COLO829 (cell line): ENCODE measurements around the gene ACACA.
A peak's percentile ranks its signal among the peaks of the same experiment; 100 is the strongest.
"Not testable (repeated sequence)": the region's sequence is repeated elsewhere in the genome, so short reads cannot be mapped to it uniquely, and the experiment has no call there.

Experiments
- DNase-seq: peaks from one replicate; pipeline ENCODE4 v3.0.0; 2012; ENCODE audit warnings: low spot score

ACACA gene

GRCh38 chr17:37406635-37407461 is at the start of gene ACACA, which contains the start of gene TADA2A:
TSS of gene ACACA (minus strand) at chr17:37406836. CDS start at chr17:37406299, 537 bp downstream.
TSS of gene TADA2A (plus strand) at chr17:37406886. CDS start at chr17:37411366, 4,480 bp downstream.
- DNase-seq, result peak; percentile 79

DNA sequence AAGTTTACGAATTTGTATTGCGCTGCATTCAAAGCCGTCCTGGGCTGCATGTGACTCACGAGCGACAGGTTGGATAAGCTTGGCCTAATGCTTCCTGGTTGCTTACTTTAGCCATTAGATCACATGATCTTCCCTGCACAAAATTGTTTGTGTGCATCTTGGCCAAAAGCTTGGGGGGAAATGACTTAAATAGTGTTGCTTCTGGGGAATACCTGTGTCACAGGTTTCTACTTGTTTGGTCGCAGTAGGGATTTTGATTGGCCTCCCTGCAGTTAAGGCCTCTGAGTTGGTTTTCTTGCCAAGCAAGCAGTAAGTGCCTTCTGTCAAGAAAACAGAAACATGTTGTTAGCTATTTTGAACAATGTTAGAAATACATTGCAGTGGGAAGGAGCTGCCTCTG is 43.5 kb upstream of the ACACA start:
- no peak for DNase-seq

DNA sequence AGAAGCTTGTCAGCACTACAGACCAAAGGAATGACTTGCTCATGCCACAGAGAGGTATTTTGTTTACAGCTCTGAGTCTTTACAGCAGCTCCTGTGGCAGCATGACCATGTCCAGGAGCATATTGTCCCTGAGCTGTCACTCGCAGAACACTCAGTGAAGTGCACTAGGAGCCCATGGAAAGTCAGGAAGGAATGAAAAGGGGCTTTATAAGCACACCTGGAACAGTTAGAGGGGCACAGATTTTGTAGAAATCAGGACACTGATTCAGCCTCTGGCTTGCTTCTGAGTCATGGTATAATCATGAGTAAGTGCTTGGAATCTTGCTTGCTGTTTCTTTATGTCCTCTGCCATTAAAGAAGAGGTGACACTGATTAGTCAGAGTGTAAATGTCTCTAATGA is 41.0 kb upstream of the ACACA start:
- no peak for DNase-seq

- DNase-seq, result no peak
These were observed 39.4 kb upstream of the ACACA start for GRCh38 chr17:37446027-37446426.

- not testable (repeated sequence) for DNase-seq
These were observed 34.9 kb upstream of the ACACA start for GRCh38 chr17:37441369-37442014.

- DNase-seq, result peak; percentile 3
These were observed 33.8 kb upstream of the ACACA start for GRCh38 chr17:37440424-37440823.

DNA sequence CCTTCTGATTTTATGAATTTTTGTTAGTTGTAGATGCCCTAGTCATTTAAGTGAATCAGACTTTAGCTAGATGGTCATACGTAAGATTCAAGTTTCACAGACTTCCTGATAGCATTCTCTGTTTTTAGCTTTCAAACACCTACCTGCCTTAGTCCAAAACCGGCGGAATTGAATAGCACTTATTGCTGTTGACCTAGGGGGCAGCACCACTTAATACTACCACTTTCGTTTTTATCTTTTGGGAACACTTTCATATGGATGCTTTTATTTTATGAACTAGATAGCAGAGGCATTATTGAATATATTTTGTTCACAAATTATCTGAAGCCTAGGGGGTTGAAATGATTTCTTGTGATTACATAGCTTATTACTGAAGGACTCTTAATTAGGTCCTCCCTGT is 31.5 kb upstream of the ACACA start:
- DNase-seq, result no peak

DNA sequence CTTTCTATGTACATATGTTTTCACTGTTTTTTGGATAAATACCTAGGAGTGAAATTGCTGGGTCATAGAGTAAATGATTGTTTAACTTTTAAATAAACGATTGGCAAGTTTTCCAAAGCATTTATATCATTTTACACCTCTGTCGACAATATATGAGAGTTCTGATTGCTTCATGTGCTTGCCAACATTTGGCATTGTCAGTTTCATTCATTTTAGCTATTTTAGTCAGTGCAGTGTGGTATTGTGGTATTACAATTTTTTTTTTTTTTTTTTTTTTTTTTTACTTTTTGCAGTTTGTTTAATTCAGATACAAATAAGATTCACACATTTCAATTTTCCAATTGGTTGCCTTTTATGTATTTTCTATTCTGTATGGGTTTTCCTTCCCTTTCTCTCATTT is 26.0 kb upstream of the ACACA start:
- no peak for DNase-seq

DNA sequence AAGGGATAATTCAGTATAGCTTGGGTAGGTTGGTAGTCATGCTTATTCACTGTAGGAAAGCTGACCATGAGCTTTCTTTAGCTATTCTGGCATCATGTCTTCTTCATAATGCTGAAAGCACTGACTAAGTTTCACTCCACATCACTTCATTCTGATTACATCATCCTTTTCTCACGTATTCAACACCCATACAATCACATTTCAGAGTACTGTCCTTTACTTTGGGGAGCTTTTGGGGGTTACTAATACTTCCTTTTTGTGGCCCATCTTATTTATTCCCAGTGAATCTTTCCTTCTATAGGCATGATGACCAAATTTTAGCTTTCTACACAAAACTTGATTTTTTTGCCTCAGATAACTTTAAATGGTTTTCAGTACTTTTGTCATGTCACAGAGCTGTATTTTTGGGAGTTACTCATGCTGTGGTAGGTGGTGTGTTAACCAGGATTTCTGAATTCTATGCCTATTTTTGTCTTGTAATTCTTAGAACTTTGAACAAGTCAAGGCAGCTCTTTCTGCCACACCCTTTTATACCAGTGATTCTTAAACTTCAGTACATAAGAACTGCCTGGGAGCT is 23.5 kb upstream of the ACACA start:
- DNase-seq, result no peak

DNA sequence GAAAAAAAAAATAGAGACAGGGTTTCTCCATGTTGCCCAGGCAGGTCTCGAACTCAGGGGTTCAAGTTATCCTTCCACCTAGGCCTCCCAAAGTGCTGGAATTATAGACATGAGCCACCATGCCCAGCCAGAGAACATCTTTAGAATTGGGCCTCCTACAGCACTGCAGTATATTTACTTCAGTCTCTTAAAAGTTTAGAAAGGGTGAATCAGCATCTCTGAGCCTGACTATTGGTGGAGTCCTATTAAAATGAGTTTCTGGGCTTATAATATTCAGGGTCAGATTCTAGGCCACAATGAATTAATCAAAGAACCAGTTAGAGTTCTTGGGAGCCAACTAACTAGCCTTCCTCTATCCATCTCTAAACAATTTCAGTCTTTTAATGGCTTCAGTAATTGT is 22.8 kb upstream of the ACACA start:
- DNase-seq, result no peak

- no peak for DNase-seq
These were observed 22.4 kb upstream of the ACACA start for GRCh38 chr17:37429039-37429438.

GRCh38 chr17:37425268-37425667 is 18.6 kb upstream of the ACACA start:
- DNase-seq, result no peak

GRCh38 chr17:37422971-37423625 is 16.5 kb upstream of the ACACA start:
- DNase-seq, result no peak

DNA sequence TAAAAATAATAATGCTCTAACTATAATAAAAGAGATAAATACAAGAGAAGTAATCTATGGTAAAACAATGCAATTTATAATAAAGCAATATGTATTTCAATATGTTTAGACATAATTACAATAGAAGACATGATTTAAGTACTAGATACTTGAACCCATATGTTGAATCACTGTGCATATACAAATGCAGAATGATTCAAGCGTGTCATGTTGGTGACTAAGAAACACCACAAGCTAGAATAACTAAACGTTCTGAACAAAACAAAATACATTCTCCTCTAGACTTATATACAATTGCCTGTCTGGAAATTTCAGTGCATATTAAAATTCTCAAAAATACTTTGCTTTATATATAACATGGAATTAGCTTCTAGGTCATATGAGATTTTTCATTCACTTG is 11.2 kb upstream of the ACACA start:
- no peak for DNase-seq

- DNase-seq, result no peak
These were observed 7.4 kb upstream of the ACACA start for GRCh38 chr17:37413875-37414519.

DNA sequence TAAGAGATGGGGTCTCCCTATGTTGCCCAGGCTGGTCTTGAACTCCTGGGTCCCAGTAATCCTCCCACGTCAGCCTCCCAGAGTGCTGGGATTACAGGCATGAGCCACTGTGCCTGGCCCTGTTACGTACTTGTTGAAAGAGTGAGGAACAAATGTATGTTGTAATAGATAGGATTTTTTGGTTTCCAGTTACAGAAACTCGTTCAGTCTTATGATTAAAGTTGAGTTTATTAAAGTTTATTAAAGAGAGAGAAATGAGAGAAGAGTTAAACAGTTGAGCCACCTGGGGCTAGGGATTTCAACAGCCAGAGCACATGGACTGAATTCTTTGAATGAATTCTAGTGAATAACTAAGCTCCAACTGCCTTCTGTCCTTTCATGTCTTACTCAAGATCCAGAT is 3.7 kb upstream of the ACACA start:
- DNase-seq, result no peak

- not testable (repeated sequence) for DNase-seq
These were observed 1.5 kb upstream of the ACACA start for GRCh38 chr17:37408145-37408479.

DNA sequence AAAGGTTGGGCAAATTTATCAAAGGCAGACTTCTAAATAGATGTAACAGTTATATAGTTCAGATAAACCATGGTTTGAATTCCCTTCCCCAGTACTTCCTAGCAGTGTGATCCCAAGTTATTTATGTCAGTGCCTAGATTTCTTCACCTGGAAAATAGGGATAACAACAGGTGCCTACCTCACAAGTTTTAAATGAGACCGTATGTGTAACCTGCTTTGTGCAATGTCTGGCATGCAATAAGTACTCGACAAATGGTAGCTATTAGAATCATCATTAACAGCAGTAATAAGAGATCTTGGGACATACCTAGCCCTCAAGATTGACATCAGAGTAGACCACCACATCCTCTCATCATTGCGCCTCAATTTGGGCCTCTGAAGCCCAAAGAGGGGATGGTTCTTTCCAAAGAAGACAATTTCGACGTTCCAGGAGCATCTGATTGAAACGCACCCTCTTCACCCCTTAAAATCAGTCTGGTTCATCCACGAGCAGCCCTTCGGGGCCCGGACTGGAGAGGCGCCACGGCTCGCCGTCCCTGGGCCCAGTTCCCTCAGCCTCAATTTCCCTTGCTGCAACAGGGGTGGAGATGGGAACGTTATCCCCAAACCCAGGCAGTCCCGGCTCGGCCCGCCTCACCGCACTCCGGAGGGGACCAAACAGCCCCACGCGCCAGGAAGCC is 541 bp downstream of the ACACA start:
- no peak for DNase-seq

DNA sequence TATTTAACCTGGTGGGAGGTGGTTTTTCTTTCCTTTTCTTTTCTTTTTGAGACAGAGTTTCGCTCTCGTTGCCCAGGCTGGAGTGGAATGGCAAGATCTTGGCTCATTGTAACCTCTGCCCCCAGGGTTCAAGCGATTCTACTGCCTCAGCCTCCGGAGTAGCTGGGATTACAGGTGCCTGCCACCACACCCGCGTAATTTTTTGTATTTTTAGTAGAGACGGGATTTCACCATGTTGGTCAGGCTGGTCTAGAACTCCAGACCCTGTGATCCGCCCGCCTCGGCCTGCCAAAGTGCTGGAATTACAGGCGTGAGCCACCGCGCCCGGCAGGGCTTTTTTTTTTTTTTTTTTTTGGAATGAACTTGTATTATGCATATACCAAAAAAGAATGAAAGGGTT is 1.1 kb downstream of the ACACA start:
- DNase-seq, result not testable (repeated sequence)

GRCh38 chr17:37400505-37400904 is 6.1 kb downstream of the ACACA start:
- DNase-seq, result no peak

DNA sequence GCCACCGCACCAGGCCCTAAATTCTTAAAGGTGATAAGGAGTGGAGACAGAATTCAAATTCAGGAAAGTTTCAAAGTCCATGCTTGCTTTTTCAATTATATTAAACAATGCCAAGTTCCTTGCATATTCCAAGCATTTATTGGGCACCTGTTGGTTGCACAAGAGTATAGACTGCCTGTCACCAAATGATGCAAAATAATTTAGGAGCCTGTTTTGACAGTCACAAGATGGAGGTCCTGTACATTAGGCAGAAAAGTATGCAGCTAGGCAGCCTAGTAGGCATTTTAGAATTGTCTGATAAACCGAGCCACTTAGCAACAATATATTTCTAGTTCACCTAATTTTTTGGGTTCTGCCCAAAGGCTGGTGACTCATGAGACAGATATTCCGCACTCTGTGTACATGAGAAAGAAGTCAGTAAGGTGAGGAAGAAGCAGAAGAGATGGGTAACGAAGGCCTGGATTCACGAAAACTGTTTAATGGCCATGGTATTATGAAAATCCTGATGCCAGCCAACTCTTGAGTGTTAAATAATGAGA is 7.3 kb downstream of the ACACA start:
- DNase-seq, result no peak
